MCF 10A (cell line): ENCODE measurements around the gene TAF4. TPM values are rescaled to one million over a fixed set of nuclear protein-coding genes. Genes with fewer than 3 reads are reported as not detected.

Experiments used
- BruUV-seq: library from RNA; stranded (reverse); fragments of 400-500 nt; replicated peaks from 2 replicates; lab custom pipeline; 2021; lab: Mats Ljungman, UMichigan
- CTCF ChIA-PET: fragments of 300-600 bp; sonication (Branson Sonifier 250); formaldehyde crosslinking; extraction: SDS; loops from one replicate; lab custom pipeline; 2021; ENCODE audit warnings: antibody characterized with exemption, inconsistent platforms; lab: Yijun Ruan, JAX
- POLR2A ChIA-PET: fragments of 300-600, 350-650 bp; sonication (Branson Sonifier 250); formaldehyde crosslinking; extraction: SDS; loops from one replicate; lab custom pipeline; 2020; ENCODE audit warnings: antibody characterized with exemption, inconsistent platforms; lab: Yijun Ruan, JAX
- DNase-seq: peaks from one replicate; pipeline ENCODE4 v3.0.0-alpha.2; 2018; ENCODE audit not compliant: unreplicated experiment
- H3K27ac Mint-ChIP-seq: one replicate; pipeline ENCODE4 v1.8.0; 2022; ENCODE audit warnings: mild to moderate bottlenecking, low read depth, mixed read lengths; ENCODE audit not compliant: unreplicated experiment
- H3K27me3 Mint-ChIP-seq: one replicate; pipeline ENCODE4 v1.8.0; 2022; ENCODE audit warnings: mixed read lengths; ENCODE audit not compliant: insufficient read depth, unreplicated experiment
- H3K36me3 Mint-ChIP-seq: one replicate; pipeline ENCODE4 v1.8.0; 2022; ENCODE audit warnings: mild to moderate bottlenecking, moderate library complexity, mixed read lengths; ENCODE audit not compliant: insufficient read depth, unreplicated experiment
- H3K4me1 Mint-ChIP-seq: one replicate; pipeline ENCODE4 v1.8.0; 2022; ENCODE audit warnings: mixed read lengths; ENCODE audit not compliant: insufficient read depth, unreplicated experiment
- H3K4me3 Mint-ChIP-seq: one replicate; pipeline ENCODE4 v1.8.0; 2022; ENCODE audit warnings: mild to moderate bottlenecking, moderate library complexity, mixed read lengths; ENCODE audit not compliant: unreplicated experiment
- H3K9me3 Mint-ChIP-seq: one replicate; pipeline ENCODE4 v1.8.0; 2022; ENCODE audit warnings: mixed read lengths; ENCODE audit not compliant: unreplicated experiment
- CTCF ChIP-seq: fragments of 200-600 bp; IDR thresholded peaks from one replicate; pipeline ENCODE4 v1.8.0; 2022; ENCODE audit warnings: antibody characterized with exemption, mild to moderate bottlenecking; ENCODE audit not compliant: unreplicated experiment
- intact Hi-C: fragments of 100-400 bp; cut with micrococcal nuclease; formaldehyde crosslinking; loops from 2 replicates; pipeline ENCODE4 v1.14.1; 2022
- total RNA-seq: library from RNA; stranded (reverse); gene quantifications from 2 replicates; pipeline ENCODE4 v1.2.3, GENCODE V29; 2022

Gene TAF4
- total RNA-seq, 1 experiment from 2014 or later: 15.9 TPM

DNA sequence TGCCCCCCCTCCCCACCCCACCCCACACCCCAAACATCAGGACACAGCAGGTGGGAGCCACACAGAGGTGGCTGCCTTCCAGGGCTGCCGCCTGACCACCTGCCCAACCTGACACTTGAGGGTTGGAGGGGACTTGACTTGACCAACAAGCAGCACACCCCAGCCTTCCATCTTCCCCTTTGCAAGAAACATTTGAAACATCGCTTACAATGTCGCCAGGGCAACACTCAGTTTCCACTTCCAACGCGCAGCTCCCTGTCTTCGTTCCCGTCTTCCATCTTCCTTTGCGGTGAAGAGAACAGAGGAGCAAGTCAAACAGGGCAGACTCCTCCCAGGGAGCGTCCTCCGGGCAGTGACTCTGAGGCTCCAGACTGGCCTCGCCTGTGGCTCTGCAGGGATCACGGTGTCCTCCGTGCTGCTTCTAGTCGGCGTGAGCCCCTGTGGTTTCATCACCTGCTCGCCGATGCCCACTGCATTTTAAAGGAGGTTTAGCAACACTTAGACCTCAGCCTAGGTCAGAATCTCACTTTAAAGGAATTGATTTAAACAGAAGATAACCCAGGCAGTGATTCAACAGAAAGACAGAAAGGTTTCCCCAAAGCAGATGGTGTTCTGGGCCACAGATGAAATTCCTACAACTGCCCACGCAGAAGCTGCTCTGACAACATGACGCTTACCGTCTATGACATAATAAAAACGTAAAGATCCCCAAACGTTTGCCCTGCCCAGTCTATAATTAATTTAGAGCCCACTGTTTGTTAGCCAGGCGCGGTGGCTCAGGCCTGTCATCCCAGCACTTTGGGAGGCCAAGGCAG, 130.8 kb downstream of the TAF4 start:
- no peak overlapping the region for H3K4me3 Mint-ChIP-seq
- no peak for DNase-seq
- no peak overlapping the region for H3K27ac Mint-ChIP-seq
- H3K9me3 Mint-ChIP-seq: no peaks in the 10 kb centered on the region
- no TSS peak for BruUV-seq
- no peaks in the 10 kb centered on the region for H3K4me1 Mint-ChIP-seq
- intact Hi-C loops: no loop called here
- peaks cover 5% of the 10 kb centered on the region for H3K36me3 Mint-ChIP-seq
- POLR2A ChIA-PET: no interaction called here
- CTCF ChIA-PET: no interaction called here
- no peak for TF ChIP-seq CTCF
- H3K27me3 Mint-ChIP-seq: no peaks in the 10 kb centered on the region

DNA sequence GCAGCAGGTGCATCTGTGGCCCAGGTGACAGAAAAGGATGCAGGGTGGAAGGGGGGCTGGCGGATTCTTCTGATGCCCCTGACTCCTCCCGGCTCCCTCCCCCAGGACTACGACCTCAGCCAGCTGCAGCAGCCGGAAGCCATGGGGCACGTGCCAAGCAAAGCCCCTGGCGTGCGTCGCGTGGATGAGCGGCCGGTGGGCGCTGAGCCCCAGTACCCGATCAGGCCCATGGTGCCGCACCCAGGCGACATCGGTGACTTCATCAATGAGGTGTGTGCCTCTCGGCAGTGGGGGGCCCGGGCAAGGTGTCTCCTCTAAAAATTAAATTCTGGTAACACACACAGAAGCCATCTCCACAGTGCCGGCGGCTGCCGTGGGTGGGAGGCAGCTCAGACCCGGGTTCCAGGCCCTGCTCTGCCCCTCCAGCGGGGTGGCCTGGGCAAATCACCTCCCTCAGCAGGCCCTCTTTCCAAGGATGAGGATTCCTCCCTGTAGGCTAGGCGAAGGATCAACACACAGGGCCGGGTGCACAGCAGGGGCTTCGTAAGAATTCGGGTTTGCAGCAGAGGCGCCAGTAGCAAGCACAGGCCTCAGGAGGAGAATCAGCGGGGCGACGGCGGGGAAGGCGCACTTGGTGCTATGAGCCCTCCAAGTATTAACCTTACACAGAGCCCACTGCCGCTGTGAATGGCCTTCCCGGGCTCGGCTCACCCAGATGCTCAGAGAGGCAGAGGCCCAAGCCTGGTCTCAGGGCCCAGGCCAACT, 131.5 kb downstream of the TAF4 start:
- no TSS peak for BruUV-seq
- H3K36me3 Mint-ChIP-seq: peaks cover 5% of the 10 kb centered on the region
- intact Hi-C loops: no loop called here
- no peaks in the 10 kb centered on the region for H3K9me3 Mint-ChIP-seq
- POLR2A ChIA-PET: no interaction called here
- no peak overlapping the region for H3K4me3 Mint-ChIP-seq
- H3K4me1 Mint-ChIP-seq: no peaks in the 10 kb centered on the region
- DNase-seq: no peak
- no peaks in the 10 kb centered on the region for H3K27me3 Mint-ChIP-seq
- no peak for TF ChIP-seq CTCF
- CTCF ChIA-PET: no interaction called here
- no peak overlapping the region for H3K27ac Mint-ChIP-seq

GRCh38 chr20:61933481-61933950, 132.2 kb downstream of the TAF4 start:
- no peaks in the 10 kb centered on the region for H3K9me3 Mint-ChIP-seq
- no peak overlapping the region for H3K4me3 Mint-ChIP-seq
- TF ChIP-seq CTCF: no peak
- peaks cover 5% of the 10 kb centered on the region for H3K36me3 Mint-ChIP-seq
- CTCF ChIA-PET: no interaction called here
- DNase-seq: no peak
- H3K27me3 Mint-ChIP-seq: no peaks in the 10 kb centered on the region
- no peaks in the 10 kb centered on the region for H3K4me1 Mint-ChIP-seq
- H3K27ac Mint-ChIP-seq: no peak overlapping the region
- no TSS peak for BruUV-seq
- intact Hi-C loops: no loop called here
- POLR2A ChIA-PET: no interaction called here

GRCh38 chr20:61932711-61933480, 132.8 kb downstream of the TAF4 start:
- TF ChIP-seq CTCF: no peak
- ChIA-PET POLR2A (no interaction called here), CTCF (no interaction called here)
- H3K27me3 Mint-ChIP-seq: no peaks in the 10 kb centered on the region
- intact Hi-C loops: no loop called here
- no peak for DNase-seq
- no peak overlapping the region for H3K27ac Mint-ChIP-seq
- H3K9me3 Mint-ChIP-seq: no peaks in the 10 kb centered on the region
- BruUV-seq: no TSS peak
- H3K4me3 Mint-ChIP-seq: no peak overlapping the region
- H3K4me1 Mint-ChIP-seq: no peaks in the 10 kb centered on the region
- H3K36me3 Mint-ChIP-seq: peaks cover 5% of the 10 kb centered on the region
